M059J (cell line): Measurements from ENCODE around the gene ATG4D. TPM values are rescaled to one million over a fixed set of nuclear protein-coding genes. Genes with fewer than 3 reads are reported as not detected.

ENCODE experiments used
- DNase-seq: peaks from one replicate; pipeline ENCODE4 v3.0.0-alpha.2; 2012; ENCODE audit warnings: low read depth
- total RNA-seq: library from RNA; depleted of rRNA; stranded (reverse); fragments of >200 nt; shearing (Covaris generic); gene quantifications from 2 replicates; pipeline ENCODE4 v1.2.3, GENCODE V29; 2014; rRNA removed

ATG4D gene
- total RNA-seq, result 24.3 and 40.1 TPM in 2 replicates

GRCh38 chr19:10543420-10544241 lies at the start of gene ATG4D:
TSS of gene ATG4D (plus strand) at chr19:10543904. CDS start at chr19:10544091, 187 bp downstream.
- peak; percentile 55 for DNase-seq

GRCh38 chr19:10497371-10497770 lies 46.3 kb upstream of the ATG4D start:
- DNase-seq, result no peak

GRCh38 chr19:10499550-10500246 lies 44.0 kb upstream of the ATG4D start:
- DNase-seq, result no peak

- no peak for DNase-seq
Observed at GRCh38 chr19:10500247-10500592, 43.5 kb upstream of the ATG4D start.

- DNase-seq, result peak; percentile 74
Observed at GRCh38 chr19:10501971-10502523, 41.7 kb upstream of the ATG4D start.

- DNase-seq, result peak; percentile 86
Observed at GRCh38 chr19:10502524-10503001, 41.1 kb upstream of the ATG4D start.

GRCh38 chr19:10503002-10503789 lies 40.5 kb upstream of the ATG4D start, which contains the start of gene KEAP1:
TSS of gene KEAP1 (minus strand) at chr19:10503356. CDS start at chr19:10500033, 3,323 bp downstream.
- DNase-seq, result peak; percentile 26

GRCh38 chr19:10505583-10506229 lies 38.0 kb upstream of the ATG4D start:
- peak; percentile 24 for DNase-seq

GRCh38 chr19:10508036-10508435 lies 35.7 kb upstream of the ATG4D start:
- no peak for DNase-seq

GRCh38 chr19:10508707-10509106 lies 35.0 kb upstream of the ATG4D start:
- DNase-seq, result peak; percentile 46

GRCh38 chr19:10510301-10510802 lies 33.4 kb upstream of the ATG4D start:
- peak; percentile 22 for DNase-seq

- no peak for DNase-seq
Observed at GRCh38 chr19:10513223-10513622, 30.5 kb upstream of the ATG4D start.

GRCh38 chr19:10514211-10515145 lies 29.2 kb upstream of the ATG4D start:
- DNase-seq, result no peak

- no peak for DNase-seq
Observed at GRCh38 chr19:10516064-10516385, 27.7 kb upstream of the ATG4D start.

GRCh38 chr19:10516671-10517286 lies 26.9 kb upstream of the ATG4D start:
- DNase-seq, result peak; percentile 71

GRCh38 chr19:10517361-10517759 lies 26.3 kb upstream of the ATG4D start, which contains the start of gene S1PR5:
TSS of gene S1PR5 (minus strand) at chr19:10517447. CDS start at chr19:10515011, 2,436 bp downstream.
- DNase-seq, result peak; percentile 62

- DNase-seq, result peak; percentile 64
Observed at GRCh38 chr19:10517760-10518443, 25.8 kb upstream of the ATG4D start.

GRCh38 chr19:10518444-10519361 lies 25.0 kb upstream of the ATG4D start:
- DNase-seq, result no peak
